Activated T-helper 2 cell treated with anti-CD3 and anti-CD28 coated beads, Interferon-gamma antibody, Interleukin-2, Interleukin-4, amounts not matched to agents 10 μg/mL and 5 μg/mL and 100 μg/mL, durations not matched to agents 14 hours and 24 hours and 36 hours (primary cell): Measurements from ENCODE around the gene EMILIN2. TPM values are rescaled to one million over a fixed set of nuclear protein-coding genes. Genes with fewer than 3 reads are reported as not detected.
A peak's percentile ranks its signal among the peaks of the same experiment; 100 is the strongest.
"Not testable (repeated sequence)": the region's sequence is repeated elsewhere in the genome, so short reads cannot be mapped to it uniquely, and the experiment has no call there.

Source experiments
- DNase-seq: peaks from one replicate; pipeline ENCODE4 v3.0.0; 2021; ENCODE audit warnings: low spot score
- H3K27ac Mint-ChIP-seq: one replicate; pipeline ENCODE4 v1.8.0; 2021; ENCODE audit warnings: mixed read lengths
- H3K27me3 Mint-ChIP-seq: one replicate; pipeline ENCODE4 v1.8.0; 2021; ENCODE audit warnings: low read depth, mixed read lengths
- H3K36me3 Mint-ChIP-seq: one replicate; pipeline ENCODE4 v1.8.0; 2021; ENCODE audit warnings: low read depth, mixed read lengths
- H3K4me1 Mint-ChIP-seq: one replicate; pipeline ENCODE4 v1.8.0; 2021; ENCODE audit warnings: low read depth, mixed read lengths
- H3K4me3 Mint-ChIP-seq: one replicate; pipeline ENCODE4 v1.8.0; 2021; ENCODE audit warnings: low read depth, mild to moderate bottlenecking, moderate library complexity, mixed read lengths
- H3K9me3 Mint-ChIP-seq: one replicate; pipeline ENCODE4 v1.8.0; 2021; ENCODE audit warnings: mixed read lengths
- intact Hi-C: fragments of 100-400 bp; cut with micrococcal nuclease; formaldehyde crosslinking; loops from one replicate; pipeline ENCODE4 v1.15.1; 2023
- total RNA-seq: library from RNA; stranded (reverse); gene quantifications from 2 replicates; pipeline ENCODE4 v1.2.3, GENCODE V29; 2022

The EMILIN2 gene
- total RNA-seq, 1 donor from 2014 or later: 53.4 TPM

DNA sequence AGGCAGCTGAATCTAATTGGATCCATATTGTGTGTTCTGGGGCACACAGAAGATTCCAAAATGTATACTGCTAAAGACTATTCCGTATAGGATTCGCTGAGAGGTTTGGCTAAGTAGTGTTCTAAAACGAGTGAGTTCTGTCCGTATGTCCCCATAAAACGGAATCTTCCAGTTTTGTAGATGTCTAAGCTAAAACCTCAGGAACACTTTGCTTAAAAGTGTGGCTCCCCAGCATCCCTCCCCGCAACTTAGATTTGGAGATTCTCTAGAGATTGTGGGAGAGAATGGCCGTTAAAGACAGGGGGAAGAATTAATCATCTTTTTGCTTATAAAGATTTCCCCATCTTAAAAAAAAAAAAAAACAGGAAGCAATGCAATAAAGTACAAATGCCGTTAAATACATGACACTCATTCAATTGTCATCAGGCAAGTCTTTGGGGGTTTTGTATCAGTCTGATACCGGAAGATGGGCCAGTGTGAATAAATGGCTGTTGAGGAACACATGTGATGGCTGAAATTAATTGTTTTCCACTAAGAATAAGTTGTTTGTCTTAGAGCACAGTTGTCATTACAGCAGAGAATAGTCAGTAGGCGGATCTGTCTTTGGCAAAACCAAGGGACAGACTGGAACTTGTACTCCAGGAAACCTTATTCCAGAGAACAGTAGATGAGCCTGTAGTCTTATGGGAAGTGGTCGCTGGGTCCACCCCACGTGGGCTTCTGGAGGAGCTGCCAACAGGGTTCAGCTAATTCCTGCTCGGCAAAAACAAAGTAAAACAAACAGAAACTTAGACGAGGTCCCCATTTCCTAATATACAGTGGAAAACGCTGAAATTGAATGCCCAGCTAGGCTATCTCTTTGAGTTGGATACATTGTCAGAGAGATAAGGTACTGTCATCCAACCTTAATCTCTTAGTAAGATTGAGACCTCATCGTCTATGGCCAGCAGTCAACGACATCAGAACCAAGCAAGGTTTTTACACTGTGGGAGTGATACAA, 1.7 kb downstream of the EMILIN2 start:
- Mint-ChIP-seq H3K27ac (peak overlapping the region; percentile 93), H3K9me3 (no peaks in the 10 kb centered on the region), H3K36me3 (peaks cover 31% of the 10 kb centered on the region), H3K4me3 (peak overlapping the region; percentile 91), H3K27me3 (peaks cover 14% of the 10 kb centered on the region), H3K4me1 (peaks cover 34% of the 10 kb centered on the region)
- intact Hi-C loops: loop anchor here (2.0 to 10.0 kb wide), 5 partner anchors 41 to 399 kb away; partner anchors contain the start of genes METTL4, MYL12A and NDC80
- DNase-seq: no peak

DNA sequence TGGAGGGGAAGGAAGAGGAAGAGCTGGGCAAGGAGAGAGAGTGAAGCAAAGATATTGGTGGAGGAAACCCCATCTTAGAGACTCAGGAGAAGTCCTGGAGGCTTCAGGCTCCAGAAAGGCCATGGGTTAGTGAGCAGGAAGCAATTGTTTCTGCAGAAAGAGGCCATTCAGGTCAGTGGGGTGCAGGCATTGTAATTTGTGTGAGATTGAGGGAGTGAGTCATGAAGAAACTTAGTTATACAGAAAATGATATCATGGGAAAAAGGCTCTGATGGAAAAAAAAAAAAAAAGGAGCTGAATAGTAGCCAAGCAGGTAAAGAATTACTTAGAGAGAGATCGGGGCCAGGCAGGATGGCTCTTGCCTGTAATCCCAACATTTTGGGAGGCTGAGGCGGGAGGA, 4.0 kb downstream of the EMILIN2 start:
- intact Hi-C loops: loop anchor here (2.0 kb wide), 1 partner anchor 32 kb away; no protein-coding TSS in a partner anchor

DNA sequence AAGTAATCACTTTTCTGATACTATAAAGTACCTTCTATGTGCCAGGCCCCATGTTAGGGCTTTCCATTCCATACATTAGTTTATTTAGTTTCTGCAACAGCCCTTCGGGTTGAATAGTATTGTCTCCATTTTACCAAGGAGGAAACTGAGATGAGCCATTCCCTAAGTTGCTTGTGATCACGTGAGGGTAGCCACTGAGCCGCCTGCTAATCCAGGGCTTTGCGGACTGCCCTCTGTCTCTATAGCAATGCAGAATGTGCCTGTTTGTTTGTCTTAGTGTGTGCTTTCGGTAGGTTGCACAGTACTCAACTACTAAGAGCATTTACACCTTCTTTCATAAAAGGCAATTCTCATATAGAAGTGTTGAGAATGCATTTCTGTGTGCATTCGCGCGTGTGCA, 5.0 kb downstream of the EMILIN2 start:
- H3K27me3 Mint-ChIP-seq: no peaks in the 10 kb centered on the region
- H3K9me3 Mint-ChIP-seq: no peaks in the 10 kb centered on the region
- no peak for DNase-seq
- peaks cover 47% of the 10 kb centered on the region for H3K4me1 Mint-ChIP-seq
- H3K4me3 Mint-ChIP-seq: no peak overlapping the region
- H3K36me3 Mint-ChIP-seq: peaks cover 52% of the 10 kb centered on the region
- intact Hi-C loops: loop anchor here (2.0 kb wide), 1 partner anchor 31 kb away; no protein-coding TSS in a partner anchor
- no peak overlapping the region for H3K27ac Mint-ChIP-seq

More for the DNA sequence above, 4.0 kb downstream of the EMILIN2 start:
- Mint-ChIP-seq H3K9me3 (no peaks in the 10 kb centered on the region), H3K27ac (peak overlapping the region; percentile 77), H3K4me3 (peak overlapping the region; percentile 43), H3K27me3 (peaks cover 5% of the 10 kb centered on the region), H3K36me3 (peaks cover 46% of the 10 kb centered on the region), H3K4me1 (peaks cover 44% of the 10 kb centered on the region)
- DNase-seq: no peak

DNA sequence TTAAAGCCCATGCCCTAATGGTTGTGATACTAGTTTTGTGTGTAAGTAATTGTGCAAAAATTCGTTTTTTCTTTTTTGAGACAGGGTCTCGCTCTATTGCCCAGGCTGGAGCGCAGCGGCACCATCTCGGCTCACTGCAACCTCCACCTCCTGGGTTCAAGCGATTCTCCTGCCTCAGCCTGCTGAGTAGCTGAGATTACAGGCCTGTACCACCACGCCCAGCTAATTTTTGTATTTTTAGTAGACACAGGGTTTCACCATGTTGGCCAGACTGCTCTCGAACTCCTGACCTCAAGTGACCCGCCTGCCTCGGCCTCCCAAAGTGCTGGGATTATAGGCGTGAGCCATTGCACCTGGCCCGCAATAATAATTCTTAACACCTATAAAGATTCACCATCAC, 5.7 kb downstream of the EMILIN2 start:
- H3K9me3 Mint-ChIP-seq, intact Hi-C loops, H3K27me3 Mint-ChIP-seq: not testable (repeated sequence)

DNA sequence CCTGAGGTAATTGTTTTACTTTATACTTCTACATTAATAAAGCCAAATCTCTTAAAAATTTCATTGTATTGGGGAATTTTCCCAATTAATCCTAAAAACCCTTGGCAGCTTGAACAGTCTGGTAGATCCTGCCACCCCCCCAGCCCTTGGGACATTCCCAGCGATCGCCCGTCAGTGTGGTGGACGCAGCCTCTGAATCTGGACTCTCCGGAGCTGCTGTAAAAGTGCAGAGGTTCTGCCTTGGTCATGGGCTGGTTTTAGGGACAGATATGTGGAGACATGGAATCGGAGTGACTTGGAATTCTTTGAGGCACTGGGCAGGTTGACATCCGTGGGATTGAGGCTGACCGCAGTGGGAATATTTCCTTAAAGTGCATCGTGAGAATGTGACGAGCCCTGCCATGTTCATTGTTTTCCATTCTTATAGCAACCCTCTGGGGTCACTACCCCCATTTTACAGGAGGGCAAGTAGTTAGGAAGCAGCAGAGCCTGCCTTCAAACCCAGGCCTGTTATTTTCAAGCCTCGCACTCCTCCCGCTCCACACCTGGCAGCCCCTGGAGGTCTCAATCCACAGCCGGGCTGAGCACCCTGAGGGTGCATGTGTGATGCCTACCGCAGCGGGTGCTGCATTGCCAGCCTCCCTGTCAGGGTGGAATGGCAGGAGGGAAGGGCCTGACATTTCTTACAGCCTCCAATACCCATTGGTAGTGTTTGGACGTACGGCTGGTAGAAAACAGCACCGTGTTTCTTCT, 6.5 kb downstream of the EMILIN2 start:
- no peak overlapping the region for H3K27ac Mint-ChIP-seq
- H3K4me3 Mint-ChIP-seq: no peak overlapping the region
- H3K27me3 Mint-ChIP-seq: no peaks in the 10 kb centered on the region
- peaks cover 52% of the 10 kb centered on the region for H3K4me1 Mint-ChIP-seq
- DNase-seq: no peak
- no peaks in the 10 kb centered on the region for H3K9me3 Mint-ChIP-seq
- intact Hi-C loops: no loop called here
- H3K36me3 Mint-ChIP-seq: peaks cover 51% of the 10 kb centered on the region

More for the DNA sequence above, 5.7 kb downstream of the EMILIN2 start:
- peaks cover 52% of the 10 kb centered on the region for H3K36me3 Mint-ChIP-seq
- H3K4me3 Mint-ChIP-seq, DNase-seq, H3K27ac Mint-ChIP-seq: not testable (repeated sequence)
- H3K4me1 Mint-ChIP-seq: peaks cover 51% of the 10 kb centered on the region

DNA sequence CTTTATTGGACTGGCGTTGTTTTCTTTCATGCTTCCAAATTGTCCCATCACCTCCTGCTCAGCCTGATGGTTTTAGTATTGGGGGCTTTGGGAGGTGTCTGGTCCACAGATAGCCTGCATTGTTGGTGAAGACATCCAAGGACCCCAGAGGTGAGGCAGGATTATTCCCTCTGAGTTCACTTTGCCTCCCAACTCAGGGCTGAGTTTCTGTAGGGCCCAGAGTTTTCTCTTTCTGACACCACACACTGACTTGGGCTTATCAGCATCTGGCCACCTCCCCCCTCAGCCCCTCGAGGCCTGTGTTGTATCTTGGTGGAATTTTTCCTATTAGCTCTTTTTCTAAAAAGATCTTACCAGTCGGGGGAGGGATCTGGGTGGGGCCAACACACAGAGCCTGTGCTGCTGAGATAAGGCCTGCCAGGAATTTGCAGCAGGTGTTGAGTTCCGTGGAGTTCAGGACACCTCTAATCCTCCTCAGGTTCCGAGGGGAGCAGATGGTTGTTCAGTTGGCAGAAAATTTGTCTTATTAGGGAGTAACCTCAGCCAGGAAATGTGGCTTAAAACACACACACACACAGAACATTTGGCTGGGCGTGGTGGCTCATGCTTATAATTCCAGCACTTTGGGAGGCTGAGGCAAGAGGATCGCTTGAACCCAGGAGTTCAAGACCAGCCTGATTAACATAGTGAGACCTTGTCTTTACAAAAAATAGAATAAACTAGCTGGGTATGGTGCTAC, 7.3 kb downstream of the EMILIN2 start:
- intact Hi-C loops: no loop called here
- peaks cover under 1% of the 10 kb centered on the region for H3K9me3 Mint-ChIP-seq

DNA sequence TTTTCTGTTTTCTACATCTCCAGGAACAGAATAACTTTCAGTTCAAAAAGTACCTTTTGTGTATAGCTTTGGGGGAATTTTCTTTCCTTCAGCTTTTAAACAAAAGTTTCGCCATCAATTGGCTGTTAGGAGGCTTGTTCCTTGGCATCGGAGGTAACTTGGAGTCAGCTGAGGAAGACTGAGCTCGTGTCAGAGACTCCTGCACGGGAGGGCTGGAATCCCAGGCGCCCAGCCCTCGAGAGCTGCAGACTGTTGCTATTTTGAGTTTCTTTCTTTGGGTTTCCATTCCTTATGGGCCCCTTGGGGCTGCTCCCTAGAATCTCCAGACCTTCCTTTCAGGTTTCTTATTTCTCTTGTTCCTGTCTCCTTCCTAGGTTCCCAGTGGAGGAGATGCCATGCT, 8.1 kb downstream of the EMILIN2 start:
- intact Hi-C loops: no loop called here
- H3K27ac Mint-ChIP-seq: no peak overlapping the region
- peaks cover 52% of the 10 kb centered on the region for H3K36me3 Mint-ChIP-seq
- DNase-seq: no peak
- peaks cover 8% of the 10 kb centered on the region for H3K9me3 Mint-ChIP-seq
- no peak overlapping the region for H3K4me3 Mint-ChIP-seq
- H3K4me1 Mint-ChIP-seq: peaks cover 38% of the 10 kb centered on the region
- H3K27me3 Mint-ChIP-seq: no peaks in the 10 kb centered on the region

More for the DNA sequence above, 7.3 kb downstream of the EMILIN2 start:
- peaks cover 44% of the 10 kb centered on the region for H3K4me1 Mint-ChIP-seq
- H3K4me3 Mint-ChIP-seq: no peak overlapping the region
- DNase-seq: no peak
- H3K36me3 Mint-ChIP-seq: peaks cover 51% of the 10 kb centered on the region
- peak overlapping the region; percentile 27 for H3K27ac Mint-ChIP-seq
- no peaks in the 10 kb centered on the region for H3K27me3 Mint-ChIP-seq

DNA sequence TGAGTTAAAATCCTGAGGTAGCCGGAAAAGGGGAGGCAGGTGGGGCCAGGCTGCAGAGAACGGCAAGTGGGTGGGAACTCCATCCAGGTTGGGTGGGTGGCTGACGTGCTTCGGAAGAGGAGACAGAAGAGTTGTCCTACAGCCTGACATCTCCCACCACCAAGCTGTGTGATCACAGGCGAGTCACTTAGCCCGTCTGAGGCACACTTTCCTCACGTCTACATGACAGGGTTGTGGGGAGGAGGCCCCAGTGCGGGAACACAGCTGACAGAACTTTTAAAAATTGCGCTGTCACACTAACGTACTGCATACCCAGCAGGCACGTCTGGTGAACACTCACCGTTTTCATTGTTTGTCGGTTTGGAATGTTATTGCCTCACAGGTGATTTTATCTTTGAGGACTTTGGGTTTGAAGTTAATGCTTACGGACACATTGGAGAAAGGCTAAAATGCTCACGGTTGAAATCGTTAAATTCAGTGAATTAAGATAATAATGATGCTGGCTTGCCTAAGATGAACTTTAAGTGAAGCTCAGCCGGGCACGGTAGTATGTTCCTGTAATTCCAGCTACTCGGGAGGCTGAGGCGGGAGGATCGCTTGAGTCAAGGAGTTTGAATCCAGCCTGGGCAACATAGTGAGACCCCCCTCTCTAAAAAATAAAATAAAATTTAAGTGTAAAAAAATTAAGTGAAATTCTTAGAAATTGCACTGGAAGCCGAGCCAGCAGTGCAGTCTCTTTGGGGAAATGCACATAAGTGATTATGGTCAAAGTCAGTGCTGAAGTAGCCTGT, 8.9 kb downstream of the EMILIN2 start:
- no peak overlapping the region for H3K27ac Mint-ChIP-seq
- no peak overlapping the region for H3K4me3 Mint-ChIP-seq
- DNase-seq: no peak
- H3K27me3 Mint-ChIP-seq: no peaks in the 10 kb centered on the region
- H3K4me1 Mint-ChIP-seq: peaks cover 33% of the 10 kb centered on the region
- H3K9me3 Mint-ChIP-seq: peaks cover 12% of the 10 kb centered on the region
- peaks cover 52% of the 10 kb centered on the region for H3K36me3 Mint-ChIP-seq
- intact Hi-C loops: no loop called here

DNA sequence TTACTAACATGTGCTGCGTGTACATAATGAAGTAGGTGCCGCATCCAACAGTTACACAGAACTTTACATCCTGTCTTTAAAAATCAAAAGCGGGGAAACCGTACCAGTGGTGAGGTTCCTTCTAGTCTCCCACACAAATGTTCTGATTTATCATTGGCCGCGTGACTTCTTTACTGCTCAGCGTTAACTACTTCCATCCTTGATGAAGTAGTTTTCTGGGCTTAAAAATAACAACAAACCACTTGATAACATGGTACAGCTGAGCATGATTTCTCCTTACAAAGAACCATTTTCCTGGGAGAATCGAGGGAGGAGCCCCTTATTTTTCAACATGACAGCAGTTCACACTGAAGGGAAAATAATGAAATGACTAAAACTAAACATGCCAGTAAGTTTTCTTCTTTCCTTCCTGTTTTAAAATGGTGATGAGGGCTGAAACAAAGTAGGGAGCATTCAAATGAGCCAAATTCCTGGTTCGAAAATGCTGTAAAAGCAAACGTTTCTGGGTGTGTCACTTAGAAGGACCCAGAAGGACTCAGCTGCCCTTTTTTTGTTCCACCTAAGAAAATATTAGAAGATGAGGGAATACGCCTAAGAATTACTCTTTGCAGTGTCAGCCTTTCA, 9.9 kb downstream of the EMILIN2 start:
- Mint-ChIP-seq H3K27me3 (no peaks in the 10 kb centered on the region), H3K4me1 (peaks cover 26% of the 10 kb centered on the region), H3K27ac (no peak overlapping the region), H3K36me3 (peaks cover 49% of the 10 kb centered on the region), H3K4me3 (no peak overlapping the region), H3K9me3 (peaks cover 12% of the 10 kb centered on the region)
- intact Hi-C loops: no loop called here
- no peak for DNase-seq

DNA sequence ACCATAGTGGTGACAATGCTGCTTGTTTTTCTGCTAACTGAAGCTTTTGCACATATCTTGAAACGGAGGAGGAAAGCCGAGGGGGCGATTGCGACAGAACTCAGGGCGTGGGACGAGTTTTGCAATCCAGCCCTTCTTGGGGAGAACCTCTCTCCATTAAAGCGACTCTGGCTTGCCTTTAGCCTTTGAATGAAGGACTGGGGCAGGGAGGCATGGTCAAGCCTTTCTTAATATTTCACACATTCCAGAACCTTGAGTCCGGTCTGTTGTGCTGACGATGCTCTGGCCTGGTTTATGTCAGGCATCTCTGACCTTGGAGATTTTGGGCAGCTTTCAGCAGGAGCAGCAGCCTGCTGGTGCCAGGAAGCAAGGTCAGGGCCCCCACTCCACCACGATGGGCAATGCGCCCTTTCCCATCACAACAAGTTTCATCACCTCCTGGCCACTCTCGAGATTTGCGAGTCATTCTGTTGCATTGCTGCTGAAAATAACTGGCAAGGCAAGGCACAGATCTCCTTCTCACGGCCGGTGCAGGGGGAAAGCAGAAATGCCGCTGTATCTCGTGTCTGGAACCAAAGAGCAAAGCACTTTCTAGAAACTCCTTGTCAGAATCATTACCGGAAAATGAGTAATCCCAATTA, 10.8 kb downstream of the EMILIN2 start:
- peaks cover 49% of the 10 kb centered on the region for H3K36me3 Mint-ChIP-seq

DNA sequence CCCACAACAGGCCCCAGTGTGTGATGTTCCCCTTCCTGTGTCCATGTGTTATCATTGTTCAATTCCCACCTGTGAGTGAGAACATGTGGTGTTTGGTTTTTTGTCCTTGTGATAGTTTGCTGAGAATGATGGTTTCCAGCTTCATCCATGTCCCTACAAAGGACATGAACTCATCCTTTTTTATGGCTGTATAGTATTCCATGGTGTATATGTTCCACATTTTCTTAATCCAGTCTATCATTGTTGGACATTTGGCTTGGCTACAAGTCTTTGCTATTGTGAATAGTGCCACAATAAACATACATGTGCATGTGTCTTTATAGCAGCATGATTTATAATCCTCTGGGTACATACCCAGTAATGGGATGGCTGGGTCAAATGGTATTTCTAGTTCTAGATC, 13.6 kb downstream of the EMILIN2 start:
- DNase-seq, H3K27ac Mint-ChIP-seq, H3K27me3 Mint-ChIP-seq, H3K4me3 Mint-ChIP-seq, intact Hi-C loops: not testable (repeated sequence)
- Mint-ChIP-seq H3K9me3 (peaks cover 19% of the 10 kb centered on the region), H3K36me3 (peaks cover 53% of the 10 kb centered on the region), H3K4me1 (peaks cover 28% of the 10 kb centered on the region)

More for the DNA sequence above, 10.8 kb downstream of the EMILIN2 start:
- Mint-ChIP-seq H3K27ac (no peak overlapping the region), H3K4me1 (peaks cover 26% of the 10 kb centered on the region), H3K4me3 (no peak overlapping the region), H3K9me3 (peaks cover 12% of the 10 kb centered on the region), H3K27me3 (no peaks in the 10 kb centered on the region)
- intact Hi-C loops: no loop called here
- no peak for DNase-seq
